Measurements from ENCODE around the gene UPF2. TPM values are rescaled to one million over a fixed set of nuclear protein-coding genes. Genes with fewer than 3 reads are reported as not detected.
"Not testable (repeated sequence)": the region's sequence is repeated elsewhere in the genome, so short reads cannot be mapped to it uniquely, and the experiment has no call there.

UPF2 gene
- polyA plus RNA-seq, 4 donors: 11.3 to 44.6 (median 29.7) TPM

DNA sequence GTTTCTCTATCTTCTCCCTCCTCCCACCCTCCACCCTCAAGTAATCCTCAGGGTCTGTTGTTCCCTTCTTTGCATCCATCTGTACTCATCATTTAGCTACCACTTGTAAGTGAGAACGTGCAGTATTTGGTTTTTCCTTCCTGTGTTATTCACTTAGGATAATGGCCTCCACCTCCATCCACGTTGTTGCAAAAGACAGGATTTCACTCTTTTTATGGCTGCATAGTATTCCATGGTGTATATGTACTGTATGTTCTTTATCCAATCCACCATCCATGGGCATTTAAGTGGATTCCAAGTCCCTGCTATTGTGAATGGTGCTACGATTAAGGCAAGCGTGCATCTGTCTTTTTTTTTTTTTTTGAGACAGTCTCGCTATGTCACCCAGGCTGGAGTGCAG is 147.0 kb downstream of the UPF2 start:
- no peaks in the 10 kb centered on the region for H3K27me3 ChIP-seq (ENCODE audit: control insufficient read depth in 3 of 3, insufficient read depth in 3 of 3, low read length in 3 of 3)
- no peaks in the 10 kb centered on the region for H3K36me3 ChIP-seq (ENCODE audit: control insufficient read depth in 3 of 3, insufficient read depth in 2 of 3, low read depth in 1 of 3, low read length in 3 of 3)
- WGBS, 3 donors: 85 to 91% (median 88%) methylated on average over 5 of the region's 5 CpGs
- peaks cover 0 to 3% (median 0%) of the 10 kb centered on the region in 3 donors for H3K4me1 ChIP-seq (ENCODE audit: control insufficient read depth in 3 of 3, insufficient read depth in 2 of 3, low read depth in 1 of 3, low read length in 2 of 3)
- H3K9me3 ChIP-seq (ENCODE audit: control insufficient read depth in 2 of 2, insufficient read depth in 1 of 2, low read depth in 1 of 2, low read length in 1 of 2): no peaks in the 10 kb centered on the region
- no peak overlapping the region for H3K4me3 ChIP-seq (ENCODE audit: low read depth in 1 of 3, low read length in 3 of 3)
- no peak for FAIRE-seq
- no peak for DNase-seq
- H3K27ac ChIP-seq (ENCODE audit: low read depth in 1 of 3, low read length in 2 of 3): no peak overlapping the region

DNA sequence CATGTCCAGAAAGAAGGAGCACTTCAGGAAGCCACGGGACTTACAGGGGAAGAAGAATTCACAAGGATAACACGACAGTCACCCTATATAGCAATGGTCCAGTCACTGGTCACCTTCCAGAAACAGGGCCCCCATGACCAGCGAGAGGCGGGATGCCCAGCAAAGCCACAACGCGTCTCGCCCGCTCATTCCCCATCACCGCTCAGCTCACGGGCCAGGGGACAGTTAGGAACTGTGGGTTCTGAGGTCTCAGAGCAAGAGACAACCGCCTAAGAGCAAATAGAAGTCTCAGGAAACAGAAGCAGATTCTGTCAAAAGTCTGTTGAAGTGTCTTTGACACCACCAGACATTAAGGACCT is 147.5 kb downstream of the UPF2 start:
- no peak for DNase-seq

DNA sequence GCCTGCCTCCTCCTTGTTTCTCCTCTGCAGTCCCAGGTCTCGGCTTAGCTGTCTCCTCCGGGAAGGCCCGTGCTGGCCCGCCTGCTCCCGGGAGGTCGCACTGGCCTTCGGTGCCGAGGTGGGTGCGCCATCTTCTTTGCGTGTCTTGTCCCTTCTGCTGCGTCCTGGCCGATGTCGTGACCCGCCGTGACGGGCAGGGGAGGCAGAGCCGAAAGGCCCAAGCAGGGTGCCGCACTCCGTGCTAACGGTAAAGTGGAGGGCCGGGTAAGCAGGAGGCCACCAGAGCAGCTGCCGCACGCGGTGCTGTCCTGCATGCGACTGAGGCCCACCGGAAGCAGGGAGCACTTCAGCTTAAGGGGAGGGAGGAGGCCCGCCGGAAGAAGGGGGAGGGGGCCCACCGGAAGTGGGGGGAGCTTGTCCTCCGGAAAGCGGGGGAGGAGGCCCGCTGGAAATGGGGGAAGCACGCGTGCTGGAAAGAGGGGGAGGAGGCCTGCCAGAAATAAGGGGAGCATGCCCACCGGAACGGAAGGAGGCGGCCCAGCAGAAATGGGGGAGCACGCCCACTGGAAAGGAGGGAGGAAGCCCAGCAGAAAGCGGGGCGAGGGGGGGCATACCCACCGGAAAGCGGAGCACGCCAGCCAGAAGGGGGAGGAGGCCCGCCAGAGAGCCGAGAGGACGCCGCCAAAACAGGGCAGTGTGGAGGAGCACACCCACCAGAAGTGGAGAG is 148.1 kb downstream of the UPF2 start:
- WGBS, 3 donors: 92 to 95% (median 93%) methylated on average over 44 to 47 of the region's 47 CpGs
- H3K27me3 ChIP-seq (ENCODE audit: control insufficient read depth in 3 of 3, insufficient read depth in 3 of 3, low read length in 3 of 3): no peaks in the 10 kb centered on the region
- no peak for FAIRE-seq
- no peak overlapping the region for H3K27ac ChIP-seq (ENCODE audit: low read depth in 1 of 3, low read length in 2 of 3)
- no peak overlapping the region for H3K4me3 ChIP-seq (ENCODE audit: low read depth in 1 of 3, low read length in 3 of 3)
- H3K4me1 ChIP-seq (ENCODE audit: control insufficient read depth in 3 of 3, insufficient read depth in 2 of 3, low read depth in 1 of 3, low read length in 2 of 3): peaks cover 0 to 3% (median 0%) of the 10 kb centered on the region in 3 donors
- DNase-seq: no peak
- no peaks in the 10 kb centered on the region for H3K36me3 ChIP-seq (ENCODE audit: control insufficient read depth in 3 of 3, insufficient read depth in 2 of 3, low read depth in 1 of 3, low read length in 3 of 3)
- no peaks in the 10 kb centered on the region for H3K9me3 ChIP-seq (ENCODE audit: control insufficient read depth in 2 of 2, insufficient read depth in 1 of 2, low read depth in 1 of 2, low read length in 1 of 2)

More for the DNA sequence above, 147.5 kb downstream of the UPF2 start:
- Histone ChIP-seq H3K4me3 (ENCODE audit: low read depth in 1 of 3, low read length in 3 of 3) (no peak overlapping the region), H3K4me1 (ENCODE audit: control insufficient read depth in 3 of 3, insufficient read depth in 2 of 3, low read depth in 1 of 3, low read length in 2 of 3) (peaks cover 0 to 3% (median 0%) of the 10 kb centered on the region in 3 donors), H3K9me3 (ENCODE audit: control insufficient read depth in 2 of 2, insufficient read depth in 1 of 2, low read depth in 1 of 2, low read length in 1 of 2) (no peaks in the 10 kb centered on the region), H3K27ac (ENCODE audit: low read depth in 1 of 3, low read length in 2 of 3) (no peak overlapping the region), H3K36me3 (ENCODE audit: control insufficient read depth in 3 of 3, insufficient read depth in 2 of 3, low read depth in 1 of 3, low read length in 3 of 3) (no peaks in the 10 kb centered on the region), H3K27me3 (ENCODE audit: control insufficient read depth in 3 of 3, insufficient read depth in 3 of 3, low read length in 3 of 3) (no peaks in the 10 kb centered on the region)
- FAIRE-seq: no peak
- WGBS, 3 donors: 90 to 93% (median 92%) methylated on average over 11 of the region's 11 CpGs

DNA sequence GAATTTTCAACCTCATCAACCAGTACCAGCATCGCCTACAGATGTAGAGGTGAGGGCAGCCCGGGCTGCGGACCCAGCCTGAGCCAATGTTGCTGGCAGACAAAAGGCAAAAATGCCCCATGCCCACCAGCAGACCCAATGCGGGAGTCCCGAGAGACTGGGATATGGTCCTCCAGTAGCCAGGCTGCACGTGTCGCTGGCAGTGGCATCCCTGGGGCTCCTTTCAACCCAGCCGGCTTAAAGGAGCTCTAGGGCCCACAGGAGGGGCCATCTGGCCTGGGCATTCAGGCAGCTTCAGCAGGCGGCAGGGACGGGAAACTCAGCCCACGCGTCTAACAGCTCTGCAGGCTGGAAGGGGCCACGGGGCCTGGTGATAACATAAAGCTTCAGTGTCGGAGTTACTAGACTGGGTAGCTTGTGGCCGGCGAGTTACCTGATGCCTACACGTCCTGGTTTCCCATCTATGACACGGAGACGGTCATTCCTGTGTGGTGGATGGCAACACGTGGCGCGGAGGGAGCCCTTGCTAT is 148.8 kb downstream of the UPF2 start:
- no peaks in the 10 kb centered on the region for H3K9me3 ChIP-seq (ENCODE audit: control insufficient read depth in 2 of 2, insufficient read depth in 1 of 2, low read depth in 1 of 2, low read length in 1 of 2)
- peaks cover 0 to 3% (median 0%) of the 10 kb centered on the region in 3 donors for H3K4me1 ChIP-seq (ENCODE audit: control insufficient read depth in 3 of 3, insufficient read depth in 2 of 3, low read depth in 1 of 3, low read length in 2 of 3)
- H3K27ac ChIP-seq (ENCODE audit: low read depth in 1 of 3, low read length in 2 of 3): no peak overlapping the region
- no peaks in the 10 kb centered on the region for H3K27me3 ChIP-seq (ENCODE audit: control insufficient read depth in 3 of 3, insufficient read depth in 3 of 3, low read length in 3 of 3)
- no peak overlapping the region for H3K4me3 ChIP-seq (ENCODE audit: low read depth in 1 of 3, low read length in 3 of 3)
- WGBS, 3 donors: 90 to 93% (median 90%) methylated on average over 17 to 22 of the region's 22 CpGs
- FAIRE-seq (no peak), DNase-seq (no peak)
- no peaks in the 10 kb centered on the region for H3K36me3 ChIP-seq (ENCODE audit: control insufficient read depth in 3 of 3, insufficient read depth in 2 of 3, low read depth in 1 of 3, low read length in 3 of 3)

DNA sequence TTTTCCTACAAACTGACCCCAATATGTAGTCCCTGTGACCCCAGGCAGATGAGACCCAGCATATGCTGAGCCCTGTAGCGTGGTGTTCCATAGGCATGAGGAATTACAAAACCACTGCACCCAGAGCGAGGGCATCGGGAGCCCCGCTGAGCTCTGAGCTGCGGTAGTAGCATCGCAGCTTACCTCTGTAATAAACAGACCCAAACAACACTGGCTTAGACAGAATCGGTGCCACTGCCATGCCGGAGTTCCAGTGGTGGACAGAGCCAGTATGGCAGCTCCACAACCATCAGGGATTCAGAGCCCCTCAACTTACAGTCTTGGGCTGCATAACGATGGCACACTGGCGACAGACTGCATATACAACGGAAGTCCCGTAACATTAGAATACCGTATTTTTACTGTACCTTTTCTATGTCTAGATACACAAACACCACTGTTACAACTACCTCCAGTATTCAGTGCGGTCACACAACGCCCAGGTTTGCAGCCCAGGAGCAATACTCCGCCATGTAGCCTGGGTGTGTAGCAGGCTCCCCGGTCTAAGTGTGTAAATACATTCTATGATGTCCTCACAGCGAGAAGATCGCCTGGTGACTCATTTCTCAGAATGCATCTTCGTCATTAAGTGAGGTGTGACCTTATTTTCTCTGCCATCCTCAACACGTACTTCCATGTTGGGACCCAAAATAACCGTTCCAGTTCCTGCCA is 150.7 kb downstream of the UPF2 start:
- Histone ChIP-seq H3K9me3 (ENCODE audit: control insufficient read depth in 2 of 2, insufficient read depth in 1 of 2, low read depth in 1 of 2, low read length in 1 of 2) (no peaks in the 10 kb centered on the region), H3K4me3 (ENCODE audit: low read depth in 1 of 3, low read length in 3 of 3) (no peak overlapping the region), H3K4me1 (ENCODE audit: control insufficient read depth in 3 of 3, insufficient read depth in 2 of 3, low read depth in 1 of 3, low read length in 2 of 3) (no peaks in the 10 kb centered on the region), H3K27ac (ENCODE audit: low read depth in 1 of 3, low read length in 2 of 3) (no peak overlapping the region), H3K27me3 (ENCODE audit: control insufficient read depth in 3 of 3, insufficient read depth in 3 of 3, low read length in 3 of 3) (no peaks in the 10 kb centered on the region), H3K36me3 (ENCODE audit: control insufficient read depth in 3 of 3, insufficient read depth in 2 of 3, low read depth in 1 of 3, low read length in 3 of 3) (no peaks in the 10 kb centered on the region)
- DNase-seq: no peak
- 92 to 93% (median 92%) methylated on average over 22 of the region's 22 CpGs for WGBS, 3 donors
- FAIRE-seq: no peak

DNA sequence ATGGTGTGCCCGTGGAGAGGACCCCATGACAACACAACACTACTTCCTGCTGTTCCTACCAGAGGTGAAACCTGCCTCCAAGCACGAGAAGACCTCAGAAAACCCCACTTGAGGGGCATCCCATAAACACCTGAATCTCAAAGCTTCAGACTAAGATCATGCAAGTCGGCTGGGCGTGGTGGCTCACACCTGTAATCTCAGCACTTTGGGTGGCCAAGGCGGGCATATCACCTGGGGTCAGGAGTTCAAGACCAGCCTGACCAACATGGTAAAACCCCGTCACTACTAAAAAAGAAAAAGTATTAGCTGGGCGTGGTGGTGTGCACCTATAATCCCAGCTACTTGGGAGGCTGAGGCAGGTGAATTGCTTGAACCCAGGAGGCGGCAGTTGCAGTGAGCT is 153.3 kb downstream of the UPF2 start:
- H3K27me3 ChIP-seq (ENCODE audit: control insufficient read depth in 3 of 3, insufficient read depth in 3 of 3, low read length in 3 of 3); H3K27ac ChIP-seq (ENCODE audit: low read depth in 1 of 3, low read length in 2 of 3); H3K4me3 ChIP-seq (ENCODE audit: low read depth in 1 of 3, low read length in 3 of 3); H3K4me1 ChIP-seq (ENCODE audit: control insufficient read depth in 3 of 3, insufficient read depth in 2 of 3, low read depth in 1 of 3, low read length in 2 of 3); DNase-seq; H3K9me3 ChIP-seq (ENCODE audit: control insufficient read depth in 2 of 2, insufficient read depth in 1 of 2, low read depth in 1 of 2, low read length in 1 of 2); FAIRE-seq; H3K36me3 ChIP-seq (ENCODE audit: control insufficient read depth in 3 of 3, insufficient read depth in 2 of 3, low read depth in 1 of 3, low read length in 3 of 3): not testable (repeated sequence)
- WGBS, 3 donors: 75 to 78% (median 76%) methylated on average over 8 of the region's 8 CpGs

DNA sequence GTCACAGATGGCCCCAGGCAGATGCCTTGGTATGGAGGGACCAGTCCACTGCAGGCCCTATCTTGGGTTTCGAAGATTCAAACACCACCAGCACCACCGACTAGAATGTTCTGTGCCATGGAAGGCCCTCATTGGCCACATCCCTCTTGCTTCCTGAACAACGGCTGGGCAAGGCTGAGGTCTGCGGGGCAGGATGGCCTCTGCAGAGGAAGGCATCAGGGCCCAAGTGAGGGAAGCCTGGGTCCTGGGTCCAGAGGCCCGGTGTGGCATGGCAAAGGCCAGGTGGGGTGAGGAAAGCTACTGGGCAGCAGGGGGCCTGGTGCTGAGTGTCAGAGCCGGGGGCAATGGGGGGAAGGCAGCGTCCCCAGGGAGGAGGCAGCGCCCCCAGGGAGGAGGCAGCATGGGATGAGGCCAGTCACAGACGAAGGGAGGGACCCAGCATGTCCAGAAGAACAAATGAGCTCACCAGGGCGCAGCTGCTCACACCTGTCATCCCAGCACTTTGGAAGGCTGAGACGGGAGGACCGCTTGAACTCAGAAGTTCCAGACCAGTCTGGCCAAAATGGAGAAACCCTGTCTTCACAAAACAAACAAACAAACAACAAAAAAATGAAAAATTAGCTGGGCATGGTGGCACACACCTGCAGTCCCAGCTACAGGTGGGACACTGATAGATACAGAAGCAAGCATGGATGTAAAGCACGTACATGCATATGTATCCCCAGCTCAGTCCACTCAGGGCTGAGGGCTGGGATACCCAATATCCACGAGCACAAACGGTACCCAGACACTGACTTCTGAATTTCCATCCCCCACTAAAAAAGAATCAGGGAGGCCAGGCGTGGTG is 155.0 kb downstream of the UPF2 start:
- no peaks in the 10 kb centered on the region for H3K27me3 ChIP-seq (ENCODE audit: control insufficient read depth in 3 of 3, insufficient read depth in 3 of 3, low read length in 3 of 3)
- DNase-seq (no peak), FAIRE-seq (no peak)

DNA sequence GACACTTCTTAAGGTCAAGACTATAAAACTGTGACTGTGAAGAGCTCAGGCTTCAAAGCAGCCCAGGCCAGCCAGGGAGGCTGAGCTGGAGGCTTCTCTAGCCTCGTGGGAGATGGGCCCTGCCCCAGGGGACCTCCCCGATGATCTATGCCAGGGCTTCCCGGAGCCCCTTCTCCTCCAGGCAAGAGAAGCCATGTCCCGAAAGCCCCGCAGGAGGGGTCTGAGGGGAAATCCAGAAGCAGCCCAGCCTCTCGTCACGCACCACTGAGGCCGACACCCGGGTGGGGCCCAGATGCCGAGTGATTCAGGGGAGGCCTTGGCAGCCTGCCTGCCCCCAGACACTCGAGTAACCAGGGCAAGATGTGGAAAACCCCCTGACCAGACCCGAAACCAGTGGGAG is 155.8 kb downstream of the UPF2 start:
- DNase-seq: no peak
- 72 to 77% (median 74%) methylated on average over 12 of the region's 12 CpGs for WGBS, 3 donors
- Histone ChIP-seq H3K4me1 (ENCODE audit: control insufficient read depth in 3 of 3, insufficient read depth in 2 of 3, low read depth in 1 of 3, low read length in 2 of 3) (peaks cover 0 to 6% (median 0%) of the 10 kb centered on the region in 3 donors), H3K27ac (ENCODE audit: low read depth in 1 of 3, low read length in 2 of 3) (no peak overlapping the region), H3K36me3 (ENCODE audit: control insufficient read depth in 3 of 3, insufficient read depth in 2 of 3, low read depth in 1 of 3, low read length in 3 of 3) (no peaks in the 10 kb centered on the region), H3K9me3 (ENCODE audit: control insufficient read depth in 2 of 2, insufficient read depth in 1 of 2, low read depth in 1 of 2, low read length in 1 of 2) (no peaks in the 10 kb centered on the region), H3K4me3 (ENCODE audit: low read depth in 1 of 3, low read length in 3 of 3) (no peak overlapping the region), H3K27me3 (ENCODE audit: control insufficient read depth in 3 of 3, insufficient read depth in 3 of 3, low read length in 3 of 3) (no peaks in the 10 kb centered on the region)
- FAIRE-seq: no peak

More for the DNA sequence above, 155.0 kb downstream of the UPF2 start:
- H3K9me3 ChIP-seq (ENCODE audit: control insufficient read depth in 2 of 2, insufficient read depth in 1 of 2, low read depth in 1 of 2, low read length in 1 of 2): no peaks in the 10 kb centered on the region
- no peak overlapping the region for H3K27ac ChIP-seq (ENCODE audit: low read depth in 1 of 3, low read length in 2 of 3)
- peaks cover 0 to 1% (median 0%) of the 10 kb centered on the region in 3 donors for H3K4me1 ChIP-seq (ENCODE audit: control insufficient read depth in 3 of 3, insufficient read depth in 2 of 3, low read depth in 1 of 3, low read length in 2 of 3)
- no peak overlapping the region for H3K4me3 ChIP-seq (ENCODE audit: low read depth in 1 of 3, low read length in 3 of 3)
- WGBS, 3 donors: 81 to 89% (median 87%) methylated on average over 16 of the region's 16 CpGs
- no peaks in the 10 kb centered on the region for H3K36me3 ChIP-seq (ENCODE audit: control insufficient read depth in 3 of 3, insufficient read depth in 2 of 3, low read depth in 1 of 3, low read length in 3 of 3)

Measured in small intestine (tissue), 7 donors.